Measurements from ENCODE around the gene ISM1. TPM values are rescaled to one million over a fixed set of nuclear protein-coding genes. Genes with fewer than 3 reads are reported as not detected.
A peak's percentile ranks its signal among the peaks of the same experiment; 100 is the strongest.

The ISM1 gene
- total RNA-seq, 1 experiment from 2014 or later = 0.46 TPM

DNA sequence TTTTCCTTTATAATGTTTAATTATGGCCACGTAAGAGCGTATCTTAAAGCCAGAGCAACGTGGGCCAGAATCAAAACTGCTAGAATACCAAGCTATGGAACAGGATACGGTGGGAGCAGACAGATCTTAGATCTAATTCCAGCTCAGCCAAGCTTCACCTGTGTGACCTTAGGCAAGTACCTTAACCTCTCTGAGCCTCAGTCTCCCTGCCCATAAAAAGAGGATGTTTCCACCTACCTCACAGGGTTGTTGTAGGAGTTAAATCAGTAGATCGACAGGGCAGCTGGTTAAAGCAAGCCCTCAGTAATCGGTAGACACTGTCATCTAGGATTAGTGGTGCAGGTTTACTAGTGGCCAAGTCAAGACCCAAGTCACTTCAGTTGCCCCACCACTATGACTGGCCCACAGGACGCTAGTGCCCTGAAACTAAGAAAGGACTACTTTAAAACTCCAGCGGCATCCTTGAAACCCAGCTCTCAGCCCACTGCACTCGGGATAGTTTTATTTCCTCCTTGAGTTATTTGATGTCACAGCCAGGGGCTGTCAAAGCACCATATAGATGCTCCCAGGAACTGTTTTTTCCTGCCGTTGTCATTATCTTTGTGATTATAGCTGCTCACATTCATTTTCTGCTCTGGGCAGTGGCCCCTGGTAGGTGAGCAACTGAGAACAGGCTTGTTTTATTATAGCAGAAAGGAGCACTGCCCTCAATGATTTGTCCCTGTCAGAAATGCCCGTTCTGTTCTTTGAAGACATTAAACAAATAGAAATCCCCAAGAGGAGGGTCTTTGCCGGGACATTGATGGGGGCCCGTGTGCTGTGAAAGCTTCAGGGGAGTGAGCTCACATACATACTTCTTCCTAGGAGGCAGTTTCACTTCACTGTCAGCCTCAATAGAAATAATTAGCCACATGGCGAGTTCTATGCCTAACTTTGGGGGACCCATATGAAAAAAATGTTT, 63.1 kb downstream of the ISM1 start:
- no peak for DNase-seq (ENCODE audit: low read depth)

DNA sequence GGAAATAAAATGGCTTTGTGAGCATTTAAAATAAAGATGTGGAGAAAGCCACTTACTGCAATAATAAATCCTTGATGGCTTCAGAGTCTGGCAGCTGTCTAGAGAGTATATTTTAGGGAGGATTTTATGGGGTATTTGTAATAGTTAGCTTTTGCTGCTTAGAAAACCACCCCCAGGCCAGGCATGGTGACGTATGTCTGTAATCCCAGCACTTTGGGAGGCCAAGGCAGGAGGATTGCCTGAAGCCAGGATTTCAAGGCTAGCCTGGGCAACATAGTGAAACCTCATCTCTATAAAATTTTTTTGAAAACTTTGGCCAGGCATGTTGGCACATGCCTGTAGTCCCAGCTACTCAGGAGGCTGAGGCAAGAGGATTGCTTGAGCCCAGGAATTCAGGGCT, 63.8 kb downstream of the ISM1 start:
- DNase-seq (ENCODE audit: low read depth) = no peak

DNA sequence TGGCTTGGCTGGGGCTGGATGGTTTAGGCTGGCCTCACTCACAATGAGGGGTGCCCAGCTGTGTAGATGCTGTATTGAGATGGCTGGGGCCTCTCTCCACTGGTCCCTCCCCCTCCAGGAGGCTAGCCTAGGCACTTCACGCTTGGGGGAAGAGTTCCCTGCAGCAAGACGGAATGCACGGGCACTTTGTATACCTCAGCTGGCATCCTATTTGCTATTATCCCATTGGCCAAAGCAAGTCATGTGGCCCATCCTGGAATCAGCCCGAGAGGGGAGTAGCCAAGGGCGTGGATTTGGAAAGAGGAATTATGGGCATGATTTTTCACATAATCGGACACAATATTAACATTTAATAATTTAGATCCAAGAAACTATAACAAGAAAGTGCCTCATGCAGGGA, 64.3 kb downstream of the ISM1 start:
- no peak for DNase-seq (ENCODE audit: low read depth)

DNA sequence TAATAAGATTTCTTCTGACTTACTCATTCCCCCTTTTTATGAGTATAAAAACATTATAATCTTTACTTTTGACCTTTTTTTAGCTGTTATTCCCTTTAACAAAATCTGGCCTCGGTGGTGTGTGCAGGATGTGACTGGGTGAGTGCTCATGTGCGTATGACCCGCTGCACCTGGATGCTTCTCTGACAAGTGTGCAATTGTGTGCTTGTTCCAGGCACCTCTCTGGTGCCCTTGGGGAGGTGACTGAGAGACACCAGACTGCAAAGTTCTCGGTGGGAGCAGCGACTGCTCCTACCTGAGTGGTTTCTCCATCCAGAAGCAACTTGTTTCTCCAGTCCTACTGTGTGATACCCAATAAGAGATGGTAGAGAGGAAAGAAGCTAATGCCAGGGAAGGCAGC, 65.0 kb downstream of the ISM1 start:
- DNase-seq (ENCODE audit: low read depth) = no peak

DNA sequence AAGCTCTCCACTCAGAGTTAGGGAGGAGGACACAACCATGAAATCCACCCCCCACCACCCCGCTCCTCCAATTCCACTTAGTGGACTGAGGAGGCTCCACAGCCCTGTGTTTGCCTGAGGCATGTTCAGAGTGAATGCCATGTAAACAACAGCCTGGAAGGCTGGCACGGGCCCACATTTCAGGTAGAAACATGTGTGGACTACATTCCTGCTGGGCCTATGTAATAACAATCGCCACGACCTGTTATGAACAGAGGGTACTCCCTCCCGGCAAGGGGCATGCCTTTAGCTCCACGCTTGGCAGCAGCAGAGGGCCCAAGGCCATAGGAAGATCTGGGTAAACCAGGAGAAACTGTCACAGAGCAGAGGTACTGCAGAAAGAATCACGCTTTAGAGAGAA, 65.5 kb downstream of the ISM1 start:
- DNase-seq (ENCODE audit: low read depth) = no peak

DNA sequence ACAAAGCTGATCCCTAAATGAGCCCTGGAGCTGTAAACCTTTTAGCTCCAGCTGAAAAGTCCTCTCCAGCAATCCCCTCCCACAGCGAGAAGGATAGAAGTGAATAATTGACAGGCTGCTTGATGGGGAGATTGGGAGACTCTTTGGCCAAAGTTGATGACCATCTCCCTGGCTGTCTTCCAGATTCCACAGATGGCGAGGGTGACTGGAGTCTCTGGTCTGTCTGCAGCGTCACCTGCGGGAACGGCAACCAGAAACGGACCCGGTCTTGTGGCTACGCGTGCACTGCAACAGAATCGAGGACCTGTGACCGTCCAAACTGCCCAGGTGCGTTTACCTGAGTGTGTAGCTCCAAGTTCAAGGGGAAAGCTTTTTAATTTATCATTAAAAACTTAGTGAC, 67.3 kb downstream of the ISM1 start:
- no peak for DNase-seq (ENCODE audit: low read depth)

DNA sequence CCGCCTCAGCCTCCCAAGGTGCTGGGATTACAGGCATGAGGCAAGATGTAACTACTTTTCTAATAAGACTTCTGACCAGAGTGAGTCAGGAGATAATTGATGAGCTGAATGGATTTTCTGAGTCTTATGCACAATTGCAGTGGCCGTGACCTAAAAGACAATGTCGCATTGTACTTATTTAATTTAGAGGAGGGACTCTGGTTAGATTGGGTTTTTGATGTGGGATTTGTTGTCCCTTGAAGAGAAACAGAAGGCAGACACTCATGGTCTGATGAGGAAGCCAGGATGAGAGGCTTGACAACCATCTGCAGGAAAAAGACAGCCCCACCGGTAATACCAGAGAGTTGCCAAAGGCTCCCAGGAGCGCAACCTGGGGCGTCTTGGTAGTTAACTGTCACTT, 68.0 kb downstream of the ISM1 start:
- DNase-seq (ENCODE audit: low read depth) = no peak

DNA sequence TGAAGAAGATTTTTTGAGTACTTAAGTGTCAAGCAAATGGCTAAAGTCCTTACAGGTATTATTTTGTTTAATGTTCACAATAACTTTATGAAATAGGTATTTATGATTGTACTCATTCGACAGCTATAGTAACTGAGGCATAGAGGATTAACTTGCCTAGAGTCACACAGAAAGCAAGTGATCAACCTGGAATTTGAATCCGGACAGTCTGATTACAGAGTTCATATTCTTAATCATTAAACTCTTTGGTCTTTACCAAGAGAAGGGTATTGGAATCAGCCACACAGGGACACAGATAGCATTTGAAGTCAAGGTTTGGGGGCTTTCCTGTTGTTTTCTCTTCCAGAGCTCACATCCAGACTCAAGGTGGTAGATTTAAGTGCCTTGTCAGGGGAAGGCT, 69.7 kb downstream of the ISM1 start:
- no peak for DNase-seq (ENCODE audit: low read depth)

DNA sequence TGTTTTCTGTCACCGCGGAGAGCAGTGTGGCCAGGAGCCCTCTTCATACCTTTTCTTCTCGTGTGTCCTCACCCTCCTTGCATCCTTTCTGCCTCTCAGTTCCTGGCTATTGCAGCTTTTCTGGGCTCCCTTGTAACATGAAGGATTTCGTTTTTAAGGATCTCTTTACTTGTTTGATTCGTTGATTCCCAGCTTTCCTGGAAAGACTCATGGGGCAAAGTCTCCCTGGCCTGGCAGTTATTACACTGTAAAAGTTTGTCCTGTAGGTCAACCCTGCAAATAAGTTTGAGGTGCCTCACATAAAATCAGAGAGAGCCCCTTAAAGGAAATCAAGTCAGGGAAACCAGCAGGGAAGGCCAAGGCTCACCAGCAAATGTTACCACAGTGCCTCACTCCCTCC, 70.1 kb downstream of the ISM1 start:
- no peak for DNase-seq (ENCODE audit: low read depth)

DNA sequence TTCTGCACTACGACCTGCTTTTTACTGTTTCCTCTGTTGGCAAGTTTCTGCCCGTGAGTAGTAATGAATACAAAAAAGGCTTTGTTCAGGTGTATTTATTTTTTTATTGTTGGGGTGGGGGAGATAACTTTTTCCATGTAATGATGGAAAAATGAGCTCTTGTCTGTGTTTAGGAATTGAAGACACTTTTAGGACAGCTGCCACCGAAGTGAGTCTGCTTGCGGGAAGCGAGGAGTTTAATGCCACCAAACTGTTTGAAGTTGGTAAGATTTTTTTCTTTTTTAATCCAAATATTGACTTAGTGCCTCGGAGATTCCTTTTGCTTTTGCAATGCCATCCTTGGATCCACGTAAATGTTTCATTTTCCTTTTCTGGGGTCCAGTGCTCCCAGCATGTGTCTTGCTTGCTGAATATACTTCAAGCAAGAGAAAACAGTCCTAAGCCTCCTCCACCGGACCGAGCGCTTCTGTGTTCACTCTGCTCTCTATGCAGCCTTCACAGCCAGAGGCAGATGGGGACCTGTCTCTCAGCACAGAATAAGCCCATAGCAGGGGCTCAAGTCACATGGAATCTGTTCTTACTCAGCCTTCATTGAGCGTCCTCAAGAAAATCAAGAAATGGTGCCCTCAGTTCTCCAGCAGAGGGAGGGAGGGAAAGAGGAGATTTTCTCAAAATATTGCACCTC, 71.3 kb downstream of the ISM1 start:
- no peak for DNase-seq (ENCODE audit: low read depth)

DNA sequence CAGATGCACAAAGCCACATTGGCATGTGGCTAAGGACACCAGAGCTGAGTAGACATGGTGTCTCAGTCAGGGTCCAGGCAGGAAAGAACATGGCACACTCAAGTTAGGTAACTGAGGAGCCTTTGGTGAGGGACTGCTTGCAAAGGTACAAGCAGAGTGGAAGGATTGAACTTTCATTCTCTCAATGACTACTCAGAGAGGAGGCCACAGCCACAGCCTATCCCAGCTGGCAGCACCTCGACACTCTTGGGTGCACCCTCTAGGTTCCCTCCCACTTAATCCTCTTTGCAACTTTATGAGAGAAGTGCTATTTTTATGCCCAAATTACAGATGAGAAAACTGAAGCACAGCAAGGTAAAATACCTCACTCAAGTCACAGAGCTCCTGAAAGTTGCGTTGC, 73.4 kb downstream of the ISM1 start:
- no peak for DNase-seq (ENCODE audit: low read depth)

DNA sequence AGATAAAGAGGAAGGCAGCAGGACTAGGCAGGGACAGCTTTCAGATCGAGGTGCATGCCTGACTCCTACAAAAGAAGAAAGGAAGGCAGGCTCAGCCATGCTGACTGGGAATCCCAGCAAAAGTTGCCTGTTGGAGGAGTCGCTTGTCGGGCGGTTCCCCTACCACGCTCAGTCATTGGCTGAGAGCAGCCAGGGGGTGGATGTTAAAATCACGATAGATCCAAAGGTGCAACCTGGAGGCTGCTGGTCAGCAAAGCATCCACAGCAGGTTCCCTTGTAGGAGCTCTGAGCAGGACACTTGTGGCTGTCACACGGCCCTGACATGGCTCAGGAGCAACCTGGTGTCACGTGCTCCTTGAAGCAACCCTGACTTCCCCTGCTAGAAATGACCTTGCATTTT, 74.6 kb downstream of the ISM1 start:
- DNase-seq (ENCODE audit: low read depth) = no peak

DNA sequence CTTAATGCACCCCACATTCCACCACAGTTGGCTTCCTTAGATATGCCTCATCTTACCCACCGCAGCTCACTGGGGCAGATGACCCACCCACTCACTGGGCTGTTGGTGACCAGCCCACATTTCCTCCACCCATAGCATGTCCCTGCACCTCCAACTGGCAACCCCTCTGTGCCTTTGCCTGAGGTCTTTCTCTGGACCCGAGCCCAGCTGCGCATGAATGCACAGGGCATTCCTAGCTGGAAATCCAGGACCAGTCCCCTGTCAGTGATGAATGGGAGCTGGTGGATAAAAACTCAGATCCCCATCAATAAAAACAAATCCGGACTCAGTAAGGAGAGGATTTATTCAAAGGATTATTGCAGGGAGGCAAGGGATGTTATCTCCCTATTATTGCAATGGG, 75.0 kb downstream of the ISM1 start:
- no peak for DNase-seq (ENCODE audit: low read depth)

DNA sequence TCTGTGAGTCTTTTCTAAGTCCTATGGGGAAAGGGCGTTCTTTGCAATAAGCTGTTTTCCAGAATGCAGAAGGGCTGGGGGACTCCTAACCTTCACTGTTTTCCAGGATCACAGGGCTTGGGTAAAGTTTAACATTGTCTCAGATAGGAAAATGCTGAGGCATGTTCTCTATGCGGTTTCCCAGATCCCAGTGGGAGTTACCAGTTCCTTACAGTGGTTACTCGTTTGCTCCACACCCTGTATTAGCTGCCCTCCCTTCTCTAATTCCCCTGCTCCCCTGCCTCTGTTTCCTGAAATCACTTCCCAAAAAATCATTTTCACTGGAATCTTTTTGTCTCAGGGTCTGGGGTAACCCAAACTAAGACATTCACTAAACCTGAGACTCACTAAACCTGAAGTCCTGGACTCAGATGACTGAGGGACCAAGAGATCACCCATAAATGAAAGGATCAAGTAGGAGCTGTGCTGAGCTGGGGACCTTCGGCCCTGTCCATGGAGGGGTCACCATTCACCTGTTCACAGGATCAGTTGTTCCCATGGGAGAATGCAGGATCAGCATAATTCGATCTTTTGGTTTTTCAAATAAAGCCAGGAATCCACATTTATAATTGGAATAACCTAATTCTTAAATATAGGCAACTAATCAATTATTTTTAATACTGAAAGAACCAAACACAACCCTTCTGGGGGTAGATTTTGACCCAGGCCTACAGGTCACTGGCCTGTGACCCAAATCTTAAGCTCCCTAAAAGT, 76.2 kb downstream of the ISM1 start:
- DNase-seq (ENCODE audit: low read depth) = no peak

DNA sequence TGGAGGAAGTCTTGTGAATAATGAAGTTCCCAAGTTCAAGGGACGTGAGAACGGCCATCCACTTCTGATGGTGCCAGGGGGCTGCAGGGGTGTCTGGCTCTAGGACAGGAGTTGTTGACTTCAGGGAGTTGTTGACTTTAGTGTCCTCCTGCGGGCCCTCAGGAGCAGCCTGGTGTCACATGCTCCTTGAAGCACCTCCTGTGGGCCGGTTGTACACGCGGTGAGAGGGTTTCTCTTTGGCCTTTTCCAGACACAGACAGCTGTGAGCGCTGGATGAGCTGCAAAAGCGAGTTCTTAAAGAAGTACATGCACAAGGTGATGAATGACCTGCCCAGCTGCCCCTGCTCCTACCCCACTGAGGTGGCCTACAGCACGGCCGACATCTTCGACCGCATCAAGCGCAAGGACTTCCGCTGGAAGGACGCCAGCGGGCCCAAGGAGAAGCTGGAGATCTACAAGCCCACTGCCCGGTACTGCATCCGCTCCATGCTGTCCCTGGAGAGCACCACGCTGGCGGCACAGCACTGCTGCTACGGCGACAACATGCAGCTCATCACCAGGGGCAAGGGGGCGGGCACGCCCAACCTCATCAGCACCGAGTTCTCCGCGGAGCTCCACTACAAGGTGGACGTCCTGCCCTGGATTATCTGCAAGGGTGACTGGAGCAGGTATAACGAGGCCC, 77.8 kb downstream of the ISM1 start:
- DNase-seq (ENCODE audit: low read depth) = no peak

DNA sequence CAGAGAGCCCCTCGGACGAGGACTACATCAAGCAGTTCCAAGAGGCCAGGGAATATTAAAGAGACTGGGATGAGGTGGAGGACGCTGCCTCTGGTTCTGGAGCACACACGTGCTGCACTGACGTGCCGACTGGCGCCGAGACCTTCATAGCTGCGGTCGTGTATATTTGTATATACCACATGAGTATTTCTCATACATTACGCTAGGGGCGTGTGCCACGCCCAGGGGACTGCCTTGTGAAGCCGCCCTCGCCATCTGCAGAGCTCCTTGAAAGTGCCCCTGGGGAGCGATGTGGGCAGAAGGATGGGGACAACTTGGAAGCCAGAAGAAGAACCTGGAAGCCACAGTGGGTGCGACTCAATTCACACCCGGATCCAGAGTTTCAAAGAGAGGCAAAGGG, 78.3 kb downstream of the ISM1 start:
- DNase-seq (ENCODE audit: low read depth) = no peak

DNA sequence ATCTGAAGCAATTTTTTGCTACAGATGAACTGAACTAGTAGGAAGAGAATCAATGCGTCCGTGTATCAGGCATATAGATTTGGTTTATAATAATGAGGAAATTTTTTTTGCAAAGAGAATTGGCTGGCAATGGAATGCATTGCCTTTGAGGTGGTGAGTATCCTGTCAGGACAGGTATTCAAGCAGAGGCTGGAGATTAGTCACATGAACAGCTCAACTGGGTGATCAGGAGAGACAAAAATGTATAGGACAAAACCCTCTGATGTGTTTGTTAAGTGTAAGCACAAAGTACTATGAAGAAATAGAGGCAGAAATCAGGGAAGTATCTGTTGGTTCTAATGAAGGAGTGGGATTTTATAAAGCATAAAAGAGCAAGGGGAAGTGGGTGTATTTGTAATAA, 80.5 kb downstream of the ISM1 start:
- no peak for DNase-seq (ENCODE audit: low read depth)

DNA sequence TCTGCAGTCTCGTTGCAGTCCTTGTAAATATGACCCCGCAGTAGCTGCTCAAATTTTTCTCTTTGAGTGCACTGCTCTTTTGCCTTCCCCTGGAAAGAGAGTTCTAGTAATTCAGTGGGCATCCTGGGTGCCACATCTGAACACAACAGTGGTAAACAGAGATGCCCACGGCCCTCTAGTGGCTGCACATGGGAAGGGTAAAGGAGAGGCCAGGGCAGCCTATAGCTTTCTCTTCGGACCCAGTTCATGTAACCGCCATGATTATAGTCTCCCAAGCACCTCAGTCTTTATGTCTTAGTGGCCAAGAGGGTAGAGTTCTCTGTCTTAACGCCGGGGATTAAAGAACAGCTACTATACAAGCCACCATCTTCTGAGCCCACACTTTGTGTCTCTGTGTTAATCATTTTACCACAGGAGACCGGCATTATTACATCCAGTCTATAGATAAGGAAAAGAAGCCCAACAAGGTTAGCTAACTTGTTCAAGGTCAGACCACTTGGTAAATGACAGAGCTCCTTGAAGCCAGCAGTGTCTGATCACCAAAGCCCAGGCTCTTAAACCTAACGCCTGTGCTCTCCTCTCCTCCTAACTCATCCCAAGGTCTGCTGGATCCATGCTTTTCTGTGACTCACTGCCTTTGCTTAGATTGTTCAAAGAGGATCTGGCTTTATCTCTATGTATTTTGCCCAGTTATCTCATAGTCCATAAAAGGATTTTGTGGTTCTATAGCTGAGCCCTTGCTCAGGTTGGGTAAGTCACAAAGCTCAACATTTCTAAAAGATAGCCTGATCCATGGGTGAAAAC, 81.8 kb downstream of the ISM1 start:
- peak; percentile 39 for DNase-seq (ENCODE audit: low read depth)

DNA sequence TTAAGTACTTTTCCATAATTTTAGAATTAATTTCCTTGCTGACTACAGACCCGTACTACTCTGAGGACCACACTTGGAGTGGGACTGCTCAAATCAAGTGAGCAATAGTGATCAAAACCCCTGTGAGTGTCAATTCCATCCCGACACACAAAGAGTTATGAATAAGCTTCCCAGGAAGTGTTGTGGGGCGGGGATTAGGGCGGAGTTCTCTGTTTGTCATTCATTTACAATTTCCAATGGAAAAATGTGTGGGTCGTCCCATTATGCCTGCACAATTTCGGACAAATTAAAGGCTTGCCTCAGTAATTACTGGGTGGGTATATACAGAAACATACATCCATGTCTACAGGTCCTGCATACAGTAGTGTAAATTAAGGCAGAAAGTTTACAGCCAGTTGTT, 84.2 kb downstream of the ISM1 start:
- peak; percentile 11 for DNase-seq (ENCODE audit: low read depth)

DNA sequence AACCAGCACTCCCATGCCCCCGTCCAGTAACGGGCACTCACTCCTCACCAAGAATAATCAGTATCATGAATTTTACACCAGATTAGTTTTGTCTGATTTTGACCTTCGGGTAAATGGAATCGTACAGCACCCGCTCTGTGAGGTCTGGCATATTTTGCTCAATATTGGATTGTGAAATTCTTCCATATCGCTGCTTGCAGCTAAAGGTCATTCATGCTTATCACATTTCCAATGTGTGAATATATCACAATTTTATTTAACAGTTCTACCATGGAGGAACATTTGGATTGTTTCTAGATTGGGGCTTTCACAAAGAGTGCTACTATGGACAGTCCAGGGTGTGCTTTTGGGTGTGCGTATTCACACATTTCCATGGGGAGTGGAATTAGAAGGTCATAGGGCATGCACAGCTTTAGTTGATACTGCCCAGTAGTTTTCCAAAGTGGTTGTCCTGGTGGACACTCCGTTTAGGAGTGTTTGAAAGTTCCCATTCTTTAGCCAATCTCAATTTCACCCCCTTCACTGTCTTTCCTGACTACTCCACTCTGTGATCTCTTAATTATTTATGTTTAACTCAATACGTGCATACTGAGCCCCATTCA, 86.6 kb downstream of the ISM1 start:
- DNase-seq (ENCODE audit: low read depth) = no peak

DNA sequence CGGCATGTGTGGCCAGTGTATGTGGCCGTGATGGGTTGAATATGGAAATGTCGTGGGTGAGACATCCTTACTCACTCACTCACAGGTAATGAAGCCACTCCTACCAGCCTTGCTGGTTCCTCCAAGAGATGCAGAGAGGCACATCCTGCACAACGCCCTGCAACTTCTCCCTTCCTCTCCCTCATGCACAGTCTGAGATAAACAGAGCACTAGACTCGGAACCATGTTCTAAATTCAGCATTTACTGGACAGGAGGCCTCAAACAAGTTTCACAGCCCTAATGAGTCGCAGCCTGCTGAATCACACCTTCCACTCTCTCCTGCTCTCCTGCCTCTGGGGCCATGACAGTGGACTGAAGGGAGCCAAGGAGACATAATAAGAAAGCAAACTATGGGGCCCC, 91.2 kb downstream of the ISM1 start:
- no peak for DNase-seq (ENCODE audit: low read depth)

All from Daoy (cell line).